Aorta (tissue), 5 donors: Measurements from ENCODE around the gene PTGES3. TPM values are rescaled to one million over a fixed set of nuclear protein-coding genes. Genes with fewer than 3 reads are reported as not detected.

ENCODE experiments used
- ATAC-seq: fragments of 200-7000 bp; cut with Tn5 transposase; one replicate; pipeline ENCODE4 v1.9.1; 2022; ENCODE audit warnings: moderate library complexity; ENCODE audit not compliant: low FRiP score
- DNase-seq, 2 donors: peaks; one replicate each; pipeline ENCODE4 v3.0.0-alpha.2; 2020
- H3K27ac ChIP-seq, 2 donors: one replicate each; pipeline ENCODE4 v1.5.1; 2013; ENCODE audit warnings: low read length in 2 of 2, mild to moderate bottlenecking in 2 of 2, moderate library complexity in 2 of 2, control low read depth in 1 of 2, inconsistent platforms in 1 of 2, low read depth in 1 of 2
- H3K27me3 ChIP-seq, 2 donors: one replicate each; pipeline ENCODE4 v1.6.1; 2013; ENCODE audit warnings: control low read depth in 1 of 2, low read length in 1 of 2, mild to moderate bottlenecking in 1 of 2, moderate library complexity in 1 of 2; ENCODE audit not compliant: insufficient read depth in 2 of 2, control insufficient read depth in 1 of 2
- H3K36me3 ChIP-seq, 2 donors: one replicate each; pipeline ENCODE4 v1.6.1; 2013; ENCODE audit warnings: control low read depth in 1 of 2, low read length in 1 of 2, mild to moderate bottlenecking in 1 of 2; ENCODE audit not compliant: insufficient read depth in 2 of 2, control insufficient read depth in 1 of 2
- H3K4me1 ChIP-seq, 2 donors: one replicate each; pipeline ENCODE4 v1.6.1; 2013; ENCODE audit warnings: low read length in 2 of 2, control low read depth in 1 of 2, mild to moderate bottlenecking in 1 of 2, moderate library complexity in 1 of 2; ENCODE audit not compliant: insufficient read depth in 2 of 2, control insufficient read depth in 1 of 2
- H3K4me3 ChIP-seq, 2 donors: one replicate each; pipeline ENCODE4 v1.5.1; 2013; ENCODE audit warnings: low read length in 2 of 2, control low read depth in 1 of 2, mild to moderate bottlenecking in 1 of 2
- H3K9me3 ChIP-seq: one replicate; pipeline ENCODE4 v1.6.1; 2013; ENCODE audit warnings: mild to moderate bottlenecking, low read length; ENCODE audit not compliant: control insufficient read depth
- WGBS, 2 donors: extraction: QIAGEN DNeasy Blood & Tissue Kit; methylation state at CpG; one replicate each; pipeline ENCODE4 v1.1.7; 2013; 5-methylcytosine and 5-hydroxymethylcytosine counted together
- intact Hi-C, 2 donors: fragments of 100-400 bp; cut with DNase I; formaldehyde crosslinking; loops; one replicate each; pipeline versions ENCODE4 v1.14.2 to v1.15.0; 2022
- polyA plus RNA-seq, 2 donors: library from polyadenylated mRNA; stranded (reverse); fragments of 200-250 nt; gene quantifications; one replicate each; pipeline ENCODE4 v1.2.3, GENCODE V29; 2013
- total RNA-seq, 2 donors: library from RNA; stranded (reverse); fragmentation: NEBNext Ultra II Directional; extraction: Animal tissue kit (Norgen Biotek cat#: 25700); gene quantifications; one replicate each; pipeline ENCODE4 v1.2.1, GENCODE V29; 2021
- donor health status: healthy with polysubstance abuse.
- donor health status: Bipolar disorder and iron deficiency.
- donor health status: DM: no; HTN: no; CAD: no.
- donor health status: DM: no; HTN: no; CAD: no.
- donor health status: DM: yes; HTN: yes; CAD: no.

PTGES3 gene
- total and polyA plus RNA-seq, 4 donors = 142 to 221 (median 150) TPM

DNA sequence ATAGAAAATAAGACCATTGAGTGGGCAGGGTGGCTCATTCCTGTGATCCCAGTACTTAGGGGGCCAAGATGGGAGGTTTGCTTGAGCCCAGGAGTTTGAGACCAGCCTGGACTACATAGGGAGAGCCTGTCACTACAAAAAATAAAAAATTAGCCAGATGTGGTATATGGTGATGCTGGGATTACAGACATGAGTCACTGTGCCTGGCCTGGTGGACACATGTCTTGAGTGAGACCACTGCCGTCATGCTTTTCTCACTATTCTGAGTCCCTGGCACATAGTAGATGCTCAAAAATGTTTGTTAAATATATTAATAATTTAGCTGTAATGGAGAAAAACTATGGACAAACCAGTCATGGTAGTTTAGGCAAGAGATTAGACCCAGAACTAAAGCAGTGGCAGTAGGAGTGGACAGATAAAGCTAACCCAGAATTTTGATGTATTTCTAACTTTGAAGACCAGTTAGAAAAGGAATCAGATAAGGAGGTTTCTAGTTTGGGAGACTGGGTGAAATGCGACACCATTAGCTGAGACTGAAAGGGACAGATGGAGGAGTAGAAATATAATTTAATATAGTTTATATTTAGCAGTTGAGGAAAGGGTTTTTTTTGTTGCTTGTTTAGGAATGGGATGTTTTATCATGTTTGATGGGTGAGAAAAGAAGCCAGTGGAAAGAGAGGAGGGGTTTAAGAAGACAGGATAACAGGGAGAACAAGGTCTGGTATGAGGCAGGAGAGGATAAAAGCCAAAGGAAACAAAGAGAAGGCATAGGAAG lies 7.4 kb upstream of the PTGES3 start:
- intact Hi-C loops = no loop called here
- WGBS, 2 donors = 36 to 47% methylated on average over 2 of the region's 2 CpGs
- no peaks in the 10 kb centered on the region for H3K36me3 ChIP-seq
- ATAC-seq (no peak), DNase-seq (peak in 1 of 2 donors; percentile 31)
- H3K4me1 ChIP-seq = no peaks in the 10 kb centered on the region
- H3K27ac ChIP-seq = no peak overlapping the region
- no peaks in the 10 kb centered on the region for H3K9me3 ChIP-seq
- H3K4me3 ChIP-seq = no peak overlapping the region
- no peaks in the 10 kb centered on the region for H3K27me3 ChIP-seq

GRCh38 chr12:56694161-56694560 lies 6.1 kb upstream of the PTGES3 start:
- Histone ChIP-seq H3K9me3 (no peaks in the 10 kb centered on the region), H3K27ac (no peak overlapping the region), H3K27me3 (no peaks in the 10 kb centered on the region), H3K4me1 (no peaks in the 10 kb centered on the region), H3K36me3 (no peaks in the 10 kb centered on the region), H3K4me3 (no peak overlapping the region)
- intact Hi-C loops = no loop called here
- ATAC-seq (no peak), DNase-seq (peak in 1 of 2 donors; percentile 21)
- WGBS, 2 donors = 86 to 91% methylated on average over 5 of the region's 5 CpGs

- Histone ChIP-seq H3K4me1 (no peaks in the 10 kb centered on the region), H3K9me3 (no peaks in the 10 kb centered on the region), H3K4me3 (peak overlapping the region; percentile 42 to 60), H3K27ac (peak overlapping the region; percentile 64 to 77), H3K27me3 (no peaks in the 10 kb centered on the region), H3K36me3 (no peaks in the 10 kb centered on the region)
- WGBS, 2 donors = 0 to 2% methylated on average over 7 of the region's 7 CpGs
- intact Hi-C loops = loop anchor here (1.0 to 5.0 kb wide), 4 partner anchors 36 to 399 kb away; partner anchors contain the start of genes NACA (in 2 of the 2) and NAB2 (in 1 of the 2)
- no peak for DNase-seq
- ATAC-seq = no peak
Measured at GRCh38 chr12:56688846-56689109, 694 bp upstream of the PTGES3 start.

GRCh38 chr12:56687223-56688128 lies 608 bp downstream of the PTGES3 start:
- intact Hi-C loops = loop anchor here (1.0 to 5.0 kb wide), 4 partner anchors 37 to 400 kb away; partner anchors contain the start of genes NACA (in 2 of the 2) and NAB2 (in 1 of the 2)
- 0% methylated on average over 52 to 62 of the region's 62 CpGs for WGBS, 2 donors
- no peaks in the 10 kb centered on the region for H3K4me1 ChIP-seq

GRCh38 chr12:56684745-56685359 lies 3.2 kb downstream of the PTGES3 start:
- H3K27ac ChIP-seq = no peak overlapping the region
- 32 to 34% methylated on average over 8 of the region's 8 CpGs for WGBS, 2 donors
- no peaks in the 10 kb centered on the region for H3K9me3 ChIP-seq
- no peaks in the 10 kb centered on the region for H3K36me3 ChIP-seq
- intact Hi-C loops = loop anchor here in 1 of 2 donors (5.0 kb wide), 1 partner anchor 402 kb away; the partner anchor contains the start of gene NAB2
- H3K4me1 ChIP-seq = no peaks in the 10 kb centered on the region
- peak overlapping the region in 1 of 2 donors; percentile 8 for H3K4me3 ChIP-seq
- ATAC-seq (no peak), DNase-seq (peak in 1 of 2 donors; percentile 17)
- no peaks in the 10 kb centered on the region for H3K27me3 ChIP-seq

More at GRCh38 chr12:56687223-56688128, 608 bp downstream of the PTGES3 start:
- H3K36me3 ChIP-seq = no peaks in the 10 kb centered on the region
- H3K4me3 ChIP-seq = peak overlapping the region; percentile 69 to 75
- DNase-seq (peak; percentile 74 to 82), ATAC-seq (peak; percentile 80)
- no peaks in the 10 kb centered on the region for H3K27me3 ChIP-seq
- H3K9me3 ChIP-seq = no peaks in the 10 kb centered on the region
- H3K27ac ChIP-seq = peak overlapping the region; percentile 68 to 83

DNA sequence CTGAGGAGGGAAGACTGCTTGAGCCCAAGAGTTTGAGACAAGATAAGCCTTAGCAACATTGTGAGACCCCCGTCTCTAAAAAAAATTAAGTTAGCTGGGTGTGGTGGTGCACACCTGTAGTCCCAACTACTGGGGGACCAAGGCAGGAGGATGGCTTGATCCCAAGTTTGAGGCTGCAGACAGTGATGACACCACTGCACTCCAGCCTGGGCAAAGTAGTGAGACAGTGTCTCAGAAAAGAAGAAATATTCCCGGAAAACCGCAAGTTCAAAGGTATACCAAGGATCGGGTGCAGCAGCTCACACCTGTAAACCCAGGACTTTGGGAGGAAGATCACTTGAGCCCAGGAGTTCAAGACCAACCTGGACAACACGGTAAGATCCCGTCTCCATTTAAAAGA lies 5.8 kb downstream of the PTGES3 start:
- Histone ChIP-seq H3K4me3 (no peak overlapping the region), H3K27me3 (no peaks in the 10 kb centered on the region), H3K4me1 (no peaks in the 10 kb centered on the region), H3K27ac (no peak overlapping the region), H3K9me3 (no peaks in the 10 kb centered on the region), H3K36me3 (no peaks in the 10 kb centered on the region)
- ATAC-seq (no peak), DNase-seq (peak in 1 of 2 donors; percentile 33)
- intact Hi-C loops = no loop called here
- 95 to 98% methylated on average over 6 of the region's 6 CpGs for WGBS, 2 donors

- Histone ChIP-seq H3K4me3 (no peak overlapping the region), H3K4me1 (no peaks in the 10 kb centered on the region), H3K27ac (no peak overlapping the region), H3K9me3 (no peaks in the 10 kb centered on the region), H3K36me3 (no peaks in the 10 kb centered on the region), H3K27me3 (no peaks in the 10 kb centered on the region)
- ATAC-seq (no peak), DNase-seq (peak in 1 of 2 donors; percentile 15)
- intact Hi-C loops = no loop called here
- 91% methylated on average over 13 of the region's 13 CpGs for WGBS, 2 donors
Measured at GRCh38 chr12:56679883-56680575, 8.1 kb downstream of the PTGES3 start.

DNA sequence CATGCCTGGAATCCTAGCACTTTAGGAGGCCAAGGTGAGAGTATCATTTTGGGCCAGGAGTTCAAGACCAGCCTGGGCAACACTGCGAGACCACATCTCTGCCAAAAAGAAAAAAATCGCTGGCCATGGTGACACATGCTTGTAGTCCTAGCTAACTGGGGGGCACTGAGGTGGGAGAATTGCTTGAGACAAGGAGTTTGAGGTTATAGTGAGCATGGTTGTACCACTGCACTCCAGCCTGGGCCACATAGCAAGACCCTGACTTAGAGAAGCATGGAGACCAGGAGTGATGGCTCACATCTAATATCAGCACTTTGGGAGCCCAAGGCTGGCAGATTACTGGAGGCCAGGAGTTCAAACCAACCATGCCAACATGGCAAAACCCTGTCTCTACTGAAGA lies 9.2 kb downstream of the PTGES3 start:
- no peaks in the 10 kb centered on the region for H3K9me3 ChIP-seq
- H3K36me3 ChIP-seq = no peaks in the 10 kb centered on the region
- no peaks in the 10 kb centered on the region for H3K27me3 ChIP-seq
- H3K4me1 ChIP-seq = no peaks in the 10 kb centered on the region
- DNase-seq = peak in 1 of 2 donors; percentile 30
- no peak for ATAC-seq
- no peak overlapping the region for H3K27ac ChIP-seq
- intact Hi-C loops = no loop called here
- no peak overlapping the region for H3K4me3 ChIP-seq
- WGBS, 2 donors = 89 to 90% methylated on average over 2 of the region's 2 CpGs
